NK-92 treated with Interleukin-12 subunit alpha and Interleukin-12 subunit beta, amount 100 ng/mL, for 24 hours (cell line): ENCODE data around the gene CARD9.

Experiments used
- DNase-seq: peaks from one replicate; lab custom pipeline; 2025; lab: John Stamatoyannopoulos, UW

The CARD9 gene

DNA sequence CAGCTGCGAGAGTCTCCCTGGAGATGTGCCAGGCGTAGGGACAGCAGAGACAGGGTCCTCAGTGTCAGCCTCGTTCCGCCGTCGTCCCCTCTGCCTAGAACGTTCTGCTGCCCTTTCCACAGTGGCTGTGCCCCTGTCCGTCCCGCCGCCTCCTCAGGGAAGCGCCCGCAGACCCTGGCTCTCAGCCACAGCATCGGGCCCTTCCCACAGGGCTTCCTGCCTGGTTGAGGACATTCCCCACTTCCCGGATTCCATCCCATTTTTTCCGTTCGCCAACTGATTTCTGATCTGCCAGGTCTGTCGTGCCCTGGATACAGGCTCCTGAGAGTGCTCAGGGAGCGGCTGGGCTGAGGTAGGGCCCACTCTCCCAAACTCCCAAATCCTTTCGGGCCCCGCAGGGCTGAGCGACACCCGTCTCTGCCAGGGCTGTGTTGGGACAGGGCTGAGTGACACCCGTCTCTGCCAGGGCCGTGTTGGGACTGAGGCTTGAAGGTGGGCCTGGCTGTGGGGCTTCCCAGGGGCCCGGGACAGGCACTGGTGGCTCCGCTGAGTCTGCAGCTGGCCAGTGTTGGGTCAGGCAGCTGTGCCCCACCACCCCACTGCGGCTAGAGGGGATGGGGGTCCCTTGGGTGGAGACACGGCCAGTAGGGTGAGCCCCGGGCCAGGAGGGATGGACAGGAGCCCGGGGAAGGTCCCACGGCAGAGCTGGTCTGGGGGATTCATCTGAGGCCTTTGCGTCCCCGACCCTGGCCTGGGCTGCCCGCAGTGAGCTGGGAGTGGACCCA, 25.8 kb downstream of the CARD9 start:
- DNase-seq: no peak

DNA sequence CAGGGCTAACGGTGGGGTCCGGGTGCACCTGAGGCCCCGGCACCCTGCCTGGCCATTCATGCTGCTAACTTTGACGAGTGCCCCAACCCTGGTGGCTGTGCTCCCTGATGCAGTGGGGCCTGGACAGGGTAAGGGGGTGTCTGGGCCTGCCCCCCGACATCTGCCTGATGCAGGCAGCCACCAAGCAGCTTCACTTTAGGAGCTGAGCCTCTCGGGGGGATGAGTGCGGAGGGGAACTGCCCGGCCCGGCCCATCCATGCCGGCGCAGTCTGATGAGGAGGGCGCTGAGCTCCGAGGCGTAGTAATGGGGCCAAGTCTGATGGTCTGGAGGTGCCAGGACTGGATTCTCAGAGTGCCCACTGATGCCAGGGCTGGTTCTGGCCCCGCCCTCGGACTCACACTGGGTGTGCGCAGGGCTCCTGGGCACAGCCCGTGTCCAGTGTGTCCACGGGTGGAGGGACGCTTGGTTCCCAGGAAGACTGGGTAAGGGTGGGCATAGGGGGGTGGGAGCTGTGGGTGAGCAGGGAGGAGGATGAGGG, 26.5 kb downstream of the CARD9 start:
- no peak for DNase-seq

DNA sequence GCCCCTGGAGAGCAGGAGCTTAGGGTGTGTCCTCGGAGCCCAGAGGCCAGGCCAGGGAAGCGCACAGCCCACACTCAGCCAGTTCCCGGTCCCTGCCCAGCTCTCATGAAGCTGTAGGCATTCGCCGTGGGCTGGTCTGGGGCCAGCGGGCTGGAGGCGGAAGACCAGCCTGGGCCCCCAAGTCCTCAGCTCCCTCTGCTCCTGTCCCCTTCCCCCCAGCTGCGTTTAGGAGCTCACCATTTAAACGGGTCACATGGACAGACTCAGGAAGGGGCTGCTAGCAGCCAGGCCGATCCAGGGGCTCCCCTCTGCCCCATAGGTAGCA, 27.4 kb downstream of the CARD9 start:
- no peak for DNase-seq

DNA sequence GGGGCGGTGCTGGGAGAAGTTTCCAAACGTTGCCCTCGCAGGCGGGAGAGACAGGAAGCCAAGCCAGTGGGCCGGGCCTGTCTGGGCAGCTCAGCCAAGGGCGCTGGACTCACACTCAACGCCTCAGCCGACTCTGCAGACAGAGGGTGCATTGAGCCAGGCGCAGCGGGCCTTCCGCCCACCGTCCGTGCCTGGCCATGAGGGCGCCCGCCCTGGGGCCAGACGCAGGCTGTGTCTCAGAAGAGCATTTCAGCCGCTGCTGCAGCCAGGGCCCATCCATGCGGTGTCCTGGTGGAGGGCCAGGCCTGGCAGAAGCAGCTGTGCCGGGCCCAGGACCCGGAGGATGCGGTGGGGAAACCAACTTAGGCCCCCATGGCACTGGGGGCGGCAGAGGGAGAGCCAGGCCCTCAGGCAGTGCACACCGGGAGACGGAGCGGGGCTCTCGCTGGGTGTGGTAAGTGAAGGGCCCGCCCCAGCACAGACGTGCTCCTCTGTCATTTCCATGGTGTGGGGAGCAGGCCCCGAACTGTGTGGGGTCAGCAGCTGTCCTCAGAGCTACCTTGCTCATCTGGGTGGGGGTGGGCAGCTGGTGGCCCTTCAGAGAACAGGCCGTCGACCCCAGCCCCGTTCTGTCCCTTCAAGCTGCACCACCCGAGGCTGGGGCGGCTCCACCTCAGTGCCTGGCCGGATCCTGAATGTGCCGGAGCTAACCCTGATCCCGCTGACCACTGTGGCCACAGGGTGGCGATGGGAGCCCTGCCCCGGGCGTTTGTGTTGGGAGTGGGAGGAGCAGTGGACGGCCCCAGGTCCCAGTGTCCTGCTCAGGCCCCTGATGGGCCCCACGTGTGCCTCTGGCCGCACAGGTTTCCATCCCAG, 27.9 kb downstream of the CARD9 start:
- no peak for DNase-seq

DNA sequence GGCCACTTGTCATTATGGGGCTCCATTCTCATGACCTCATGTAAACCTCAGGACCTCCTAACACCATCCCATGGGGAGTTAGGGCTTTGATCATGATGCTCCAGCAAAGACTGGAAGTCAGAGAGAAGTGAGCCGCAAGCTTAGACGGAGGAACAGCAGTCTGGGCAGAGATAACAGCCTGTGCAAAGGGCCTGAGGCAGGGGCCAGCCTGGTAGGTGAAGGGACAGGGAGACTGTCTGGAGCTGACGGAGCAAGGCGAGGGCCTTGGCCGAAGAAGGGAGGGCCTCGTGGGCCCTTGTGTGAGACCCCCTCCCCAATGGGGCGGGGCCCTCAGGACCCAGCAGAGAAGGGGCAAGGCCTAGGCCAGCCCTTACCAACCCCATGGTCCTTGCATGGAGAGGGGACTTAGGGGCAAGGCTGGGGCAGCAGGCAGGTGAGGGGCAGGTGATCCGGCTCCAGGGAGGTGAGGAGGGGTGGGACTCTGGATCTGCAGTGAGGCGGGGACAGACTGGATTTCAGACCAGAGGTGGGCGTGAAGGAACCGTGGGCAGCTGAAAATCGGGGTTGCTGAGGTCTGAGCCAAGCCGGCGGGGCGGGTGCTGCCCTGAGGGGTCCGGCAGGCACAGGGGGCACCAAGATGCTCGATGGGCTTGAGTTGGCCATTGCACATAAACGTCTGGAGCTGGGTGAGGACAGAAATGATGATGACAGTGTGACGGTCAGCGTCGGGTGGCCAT, 28.8 kb downstream of the CARD9 start:
- DNase-seq: no peak

DNA sequence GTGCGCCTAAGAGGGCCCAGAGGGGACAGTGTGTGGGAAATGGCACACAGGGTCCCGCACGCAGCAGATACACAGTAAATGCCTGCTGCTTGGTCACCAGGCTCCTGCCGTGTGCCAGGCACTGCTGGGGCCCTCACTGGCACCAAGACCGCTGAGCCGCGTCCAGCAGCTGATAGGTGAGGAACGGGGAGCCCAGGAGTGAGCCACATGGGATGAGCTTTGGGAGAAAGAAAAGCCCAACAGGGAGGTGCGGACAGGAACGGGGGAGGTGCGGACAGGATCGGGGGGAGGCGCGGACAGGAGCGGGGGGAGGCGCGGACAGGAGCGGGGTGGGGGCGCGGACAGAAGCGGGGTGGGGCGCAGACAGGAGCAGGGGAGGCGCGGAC, 29.6 kb downstream of the CARD9 start:
- no peak for DNase-seq

DNA sequence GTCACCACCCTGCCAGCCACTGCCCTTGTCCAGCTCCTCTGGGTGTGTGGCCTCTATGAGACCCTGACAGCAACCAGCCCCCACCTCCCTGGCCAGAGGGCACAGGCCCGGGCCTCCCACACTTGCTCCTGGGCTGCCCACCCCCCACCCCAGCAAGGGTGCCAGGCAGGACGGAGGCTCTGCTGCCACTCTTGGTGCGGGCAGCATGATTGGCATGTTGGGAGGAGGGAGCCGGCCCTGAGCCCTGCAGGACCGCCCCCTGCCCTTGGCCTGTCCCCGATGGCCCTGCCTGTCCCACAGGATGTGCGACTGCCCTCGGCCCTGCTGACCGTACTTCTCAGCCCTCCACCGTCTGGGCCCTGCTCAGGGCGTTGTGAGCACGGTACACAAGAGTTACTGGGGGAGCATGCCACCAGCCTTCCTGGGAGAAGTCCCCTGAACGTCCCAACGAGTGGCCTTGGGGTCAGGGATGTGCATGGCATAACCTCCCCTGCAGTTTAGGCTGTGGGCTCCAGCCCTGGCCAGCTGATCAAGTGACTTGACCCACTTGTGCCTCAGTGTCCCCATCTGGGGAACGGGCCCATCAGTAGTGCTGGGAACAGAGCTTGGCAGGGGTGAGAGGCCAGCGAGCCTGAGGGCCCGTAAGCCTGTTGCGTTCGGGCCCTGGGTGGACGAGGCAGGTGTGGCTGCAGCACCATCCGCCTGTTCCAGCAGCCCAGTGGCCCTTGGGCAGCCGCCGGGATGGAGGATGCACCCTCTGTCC, 30.2 kb downstream of the CARD9 start:
- no peak for DNase-seq

DNA sequence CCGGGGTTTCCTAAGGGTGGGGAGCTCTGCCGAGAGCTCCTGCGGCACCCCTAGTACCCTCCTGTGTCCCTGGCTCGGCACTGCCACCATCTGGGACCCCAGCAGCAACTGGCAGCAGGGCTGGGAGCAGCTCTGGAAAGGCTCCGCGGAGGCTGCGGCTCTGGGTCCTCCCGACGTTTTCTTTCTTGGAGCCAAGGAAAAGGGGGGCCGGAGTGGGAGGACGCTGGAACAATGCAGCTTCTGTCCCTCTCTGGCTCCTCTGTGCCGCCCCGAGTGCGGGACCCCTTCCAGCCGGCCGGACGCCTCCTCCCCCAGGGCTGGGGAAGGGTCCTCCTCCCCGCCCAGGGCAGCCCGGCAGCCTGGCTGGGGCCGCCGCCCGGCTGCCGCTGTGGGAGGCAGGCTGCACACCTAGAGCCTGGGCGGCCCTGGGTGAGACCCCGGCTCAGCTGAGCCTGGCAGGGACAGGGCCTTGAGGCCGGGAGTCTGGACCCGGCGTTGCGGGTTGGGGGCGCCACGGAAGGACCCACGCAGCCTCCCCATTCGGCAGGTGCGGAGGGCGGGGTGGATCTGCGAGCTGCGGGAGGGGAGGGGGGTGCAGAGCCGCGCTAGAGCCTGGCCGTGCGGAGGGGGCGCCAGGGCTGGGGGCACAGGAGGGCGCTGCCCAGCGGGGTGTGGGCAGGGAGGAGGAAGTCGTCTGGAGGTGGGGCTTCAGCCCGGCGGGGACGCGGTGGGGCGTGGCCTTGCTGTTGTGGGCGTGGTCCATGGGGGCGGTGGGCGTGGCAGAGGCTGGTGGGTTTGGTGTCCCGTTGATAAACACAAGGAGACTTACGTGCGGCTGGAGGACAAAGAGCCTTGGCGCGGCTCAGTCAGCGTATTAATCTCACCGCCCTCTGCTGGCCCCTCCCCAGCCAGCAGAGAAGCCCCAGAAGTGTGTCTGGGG, 31.0 kb downstream of the CARD9 start:
- no peak for DNase-seq

DNA sequence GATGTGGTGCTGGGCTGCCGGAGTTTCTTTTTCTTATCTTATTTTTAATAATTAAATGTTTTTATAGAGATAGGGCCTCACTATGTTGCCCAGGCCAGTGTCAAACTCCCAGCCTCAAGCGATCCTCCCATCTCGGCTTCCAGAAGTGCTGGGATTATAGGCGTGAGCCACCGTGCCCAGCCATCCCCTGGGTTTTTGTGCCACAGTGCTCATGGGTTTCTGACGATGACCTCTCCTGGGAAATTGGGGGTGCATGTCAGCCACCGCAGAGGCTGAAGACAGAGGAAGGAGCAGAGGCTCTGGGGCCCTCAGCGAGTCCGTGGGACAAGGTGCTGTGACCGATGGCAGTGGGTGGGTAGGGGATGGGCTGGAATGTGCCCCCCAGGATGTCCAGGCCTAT, 31.7 kb downstream of the CARD9 start:
- no peak for DNase-seq

DNA sequence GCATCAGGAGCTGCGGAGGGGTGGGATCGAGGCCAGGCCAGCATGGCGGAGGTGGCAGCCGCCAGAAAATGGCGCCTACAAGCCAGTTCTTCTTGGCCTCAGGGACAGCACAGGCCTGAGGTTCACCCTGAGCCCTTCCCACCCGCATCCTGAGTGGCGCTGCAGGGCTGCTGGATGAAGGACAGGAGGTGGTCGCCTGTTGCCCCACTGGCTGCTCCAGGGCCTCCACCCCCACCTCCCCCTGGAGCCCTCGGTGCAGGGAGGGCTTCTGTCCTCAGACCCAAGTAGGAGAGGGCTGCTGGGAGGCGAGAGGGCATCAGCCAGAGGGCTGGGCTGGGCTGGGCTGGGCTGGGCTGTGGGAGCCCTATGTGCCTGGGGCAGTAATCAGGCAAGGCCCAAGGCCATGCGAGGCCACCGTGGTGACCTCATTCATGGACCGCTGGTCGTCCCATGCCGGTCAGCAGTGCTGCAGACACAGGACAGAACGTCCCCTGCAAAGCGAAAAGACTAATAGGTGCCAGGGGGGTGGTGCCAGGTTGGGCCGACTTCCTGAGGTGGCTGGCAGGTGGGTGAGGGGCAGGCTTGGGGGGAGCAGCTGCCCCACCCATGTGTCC, 32.3 kb downstream of the CARD9 start:
- DNase-seq: no peak

DNA sequence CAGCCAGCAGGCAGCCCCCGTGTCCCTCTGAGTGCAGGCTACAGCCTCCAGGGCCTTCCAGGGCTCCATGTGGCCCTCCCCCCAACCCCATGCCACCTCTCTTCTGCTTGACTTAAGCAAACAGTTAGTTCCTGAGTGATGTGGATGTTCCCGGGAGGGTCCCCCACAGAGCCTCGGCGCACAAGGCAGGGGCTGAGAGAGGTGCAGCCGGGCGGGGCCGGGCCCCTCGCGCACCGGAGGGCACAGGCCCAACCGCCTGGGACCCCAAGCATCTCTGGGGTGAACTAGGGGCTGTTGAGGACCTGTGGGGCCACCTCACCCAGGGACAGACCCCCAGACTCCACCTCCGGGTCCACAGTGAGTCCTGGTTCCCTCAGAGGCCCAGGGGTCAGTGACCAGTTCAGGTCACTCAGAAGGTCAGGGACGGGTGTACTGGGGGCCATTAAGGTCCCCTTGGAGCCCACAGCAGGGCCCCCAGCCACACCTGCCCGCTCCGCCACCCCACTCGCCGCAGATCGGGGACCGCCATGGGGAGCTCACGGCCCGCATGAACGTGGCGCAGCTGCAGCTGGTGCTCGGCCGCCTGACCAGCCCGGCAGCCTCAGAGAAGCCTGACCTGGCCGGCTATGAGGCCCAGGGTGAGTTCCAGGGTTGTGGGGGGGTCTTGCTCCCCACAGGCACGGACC, 33.0 kb downstream of the CARD9 start:
- DNase-seq: no peak

DNA sequence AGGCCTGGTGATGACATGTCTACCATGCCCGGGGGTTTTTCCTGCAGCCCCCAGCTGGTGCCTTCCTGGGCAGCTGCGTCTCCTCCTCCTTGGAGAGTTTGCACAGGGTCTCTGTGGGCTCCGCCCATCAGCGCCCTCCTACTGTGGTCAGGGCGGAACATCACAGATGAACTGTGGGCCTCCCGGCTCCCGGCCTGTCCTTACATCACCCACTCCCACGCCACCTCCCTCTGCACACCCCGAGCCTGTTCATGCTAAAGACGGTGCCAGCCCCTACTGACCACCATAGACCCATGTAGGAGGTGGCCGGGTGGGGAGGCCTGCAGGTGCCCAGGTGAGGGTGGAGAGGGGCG, 33.5 kb downstream of the CARD9 start:
- DNase-seq: no peak

DNA sequence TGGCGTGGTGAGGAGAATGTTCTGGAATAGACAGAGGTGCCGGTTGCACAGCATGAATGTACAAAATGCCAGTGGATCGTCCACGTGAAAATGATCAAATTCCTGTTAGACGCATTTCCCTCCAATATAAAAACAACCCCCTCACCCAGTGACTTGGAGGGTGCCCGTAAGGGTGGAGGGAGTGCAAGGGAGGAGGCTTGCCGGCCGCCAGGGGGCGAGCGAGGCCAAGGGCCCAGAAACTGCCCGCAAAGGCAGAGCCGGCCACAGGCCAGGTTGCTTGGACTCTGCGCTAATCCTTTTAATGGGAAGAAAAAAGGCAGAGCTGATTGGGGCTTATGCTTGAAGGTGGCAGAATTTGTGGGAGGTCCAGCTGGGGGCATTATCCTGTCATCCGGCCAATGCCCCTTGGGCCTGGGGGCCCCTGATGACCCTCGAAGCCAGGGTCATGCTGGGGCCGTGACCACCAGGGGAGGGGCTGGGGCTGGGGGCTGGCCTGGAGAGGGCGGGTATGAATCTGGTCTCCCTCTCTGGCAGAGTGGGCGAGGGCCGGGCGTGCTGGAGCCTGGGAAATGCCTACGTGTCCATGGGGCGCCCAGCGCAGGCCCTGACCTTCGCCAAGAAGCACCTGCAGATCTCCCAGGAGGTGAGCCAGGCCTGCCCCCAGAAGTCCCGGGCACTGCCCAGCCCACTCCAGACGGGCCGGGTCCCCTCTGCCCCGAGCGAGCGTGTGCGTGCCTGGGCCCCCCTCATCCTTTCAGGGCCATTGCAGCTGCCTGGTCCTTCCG, 34.1 kb downstream of the CARD9 start:
- DNase-seq: peak; percentile 16

DNA sequence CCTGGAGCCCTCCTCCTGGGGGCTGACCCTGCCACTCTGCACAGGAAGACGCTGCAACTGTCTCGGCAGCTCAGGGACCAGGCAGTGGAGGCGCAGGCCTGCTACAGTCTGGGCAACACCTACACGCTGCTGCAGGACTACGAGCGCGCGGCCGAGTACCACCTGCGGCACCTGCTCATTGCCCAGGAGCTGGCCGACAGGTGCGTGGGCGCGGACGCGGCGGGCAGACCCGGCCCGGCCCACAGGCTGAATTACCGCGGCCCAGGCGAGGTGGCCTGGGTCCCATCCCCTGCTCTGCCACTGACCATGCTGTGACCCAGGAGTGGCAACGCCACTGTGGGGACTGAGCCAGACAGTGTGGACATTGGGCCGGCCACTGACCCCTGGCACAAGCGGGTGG, 35.0 kb downstream of the CARD9 start:
- DNase-seq: no peak

DNA sequence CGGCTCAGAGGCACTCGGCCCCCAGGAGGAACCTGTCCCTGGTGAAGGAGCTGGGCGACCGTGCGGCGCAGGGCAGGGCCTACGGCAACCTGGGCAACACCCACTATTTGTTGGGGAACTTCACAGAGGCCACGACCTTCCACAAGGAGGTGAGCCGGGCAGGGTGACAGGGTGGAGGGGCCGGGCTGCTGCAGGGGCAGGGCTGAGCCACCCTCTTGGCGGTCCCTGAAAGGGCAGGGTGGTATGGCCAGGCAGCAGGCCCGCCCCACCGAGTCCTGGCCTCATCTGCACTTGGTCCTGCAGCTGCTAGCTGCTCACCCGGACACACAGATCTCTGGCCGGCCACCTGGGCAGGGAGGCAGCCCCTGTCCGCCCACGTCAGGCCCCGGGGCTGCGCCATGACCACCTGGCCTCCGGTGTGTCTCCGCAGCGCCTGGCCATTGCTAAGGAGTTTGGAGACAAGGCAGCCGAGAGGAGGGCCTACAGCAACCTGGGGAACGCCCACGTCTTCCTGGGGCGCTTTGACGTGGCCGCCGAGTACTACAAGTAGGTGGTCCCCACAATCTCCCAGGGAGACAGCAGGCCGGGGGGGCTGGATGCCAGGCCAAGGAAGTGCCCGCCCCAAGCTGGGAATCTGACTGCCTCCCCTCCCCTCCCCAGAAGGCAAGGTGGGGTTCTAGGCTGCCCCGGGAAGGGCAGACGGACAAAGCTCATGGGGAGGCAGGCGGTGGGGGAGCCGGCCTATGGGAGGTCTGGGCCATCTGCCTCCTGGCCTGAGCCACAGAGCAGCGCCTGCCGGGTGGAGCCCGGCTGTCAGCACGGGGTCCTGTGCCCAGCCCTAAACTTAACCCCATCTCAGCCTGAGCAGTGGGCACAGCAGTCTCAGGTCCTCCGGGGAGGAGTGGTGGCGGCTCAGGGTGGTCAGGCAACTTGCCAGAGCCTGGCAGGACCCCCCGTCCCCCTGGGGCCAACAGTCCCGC, 35.8 kb downstream of the CARD9 start:
- no peak for DNase-seq

DNA sequence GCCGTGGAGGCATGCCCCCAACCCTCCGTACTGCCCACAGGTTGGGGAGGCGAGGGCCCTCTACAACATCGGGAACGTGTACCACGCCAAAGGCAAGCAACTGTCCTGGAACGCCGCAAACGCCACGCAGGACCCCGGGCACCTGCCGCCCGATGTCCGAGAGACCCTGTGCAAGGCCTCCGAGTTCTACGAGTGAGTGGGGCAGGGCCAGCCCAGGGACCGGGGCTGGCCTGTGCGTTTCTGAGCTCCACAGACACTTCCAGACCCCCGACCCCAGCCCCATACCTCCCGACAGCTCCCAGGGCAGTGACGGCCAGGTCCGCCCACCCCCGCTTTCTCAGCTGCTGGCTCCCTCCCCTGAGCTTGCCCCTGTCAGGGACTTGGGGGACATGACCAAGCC, 36.6 kb downstream of the CARD9 start:
- DNase-seq: no peak

DNA sequence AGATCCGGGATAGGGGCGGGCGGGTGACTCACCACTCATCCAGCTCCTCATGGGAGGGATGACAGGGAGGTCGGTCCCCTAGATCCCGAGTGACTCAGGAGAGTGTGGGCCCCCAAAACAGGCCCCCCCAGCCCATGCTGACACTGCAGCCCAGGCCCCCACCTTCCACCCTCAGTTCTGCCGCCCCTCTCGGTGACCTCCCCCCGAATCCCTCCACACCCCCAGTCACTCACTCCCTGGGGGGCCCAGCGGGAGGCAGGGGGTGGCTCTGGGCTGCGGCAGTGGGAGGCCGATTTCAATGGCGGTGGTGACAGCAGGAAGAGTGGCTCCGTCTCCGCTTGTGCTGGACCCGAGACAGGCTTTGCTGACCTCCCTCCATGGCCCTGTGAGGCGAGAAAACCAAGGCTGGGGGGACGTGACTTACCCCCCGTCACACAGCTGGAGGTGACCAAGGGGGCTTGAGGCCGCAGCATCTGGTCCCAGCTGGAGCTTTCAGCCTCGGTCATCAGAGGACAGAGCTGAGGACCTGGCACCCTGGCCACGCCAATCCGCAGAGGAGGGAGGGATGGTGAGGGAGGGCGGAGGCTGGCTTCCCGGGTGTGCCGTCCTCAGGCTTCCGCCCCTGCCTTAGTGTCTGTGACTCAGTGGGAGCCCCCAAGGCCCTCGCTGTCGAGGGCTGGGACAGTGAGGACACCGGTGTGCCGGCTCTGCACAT, 37.2 kb downstream of the CARD9 start:
- DNase-seq: no peak
